GM12878 (cell line): ENCODE results near the gene ANKRD13B. TPM values are rescaled to one million over a fixed set of nuclear protein-coding genes. Genes with fewer than 3 reads are reported as not detected.

ENCODE experiments used
- ATAC-seq: fragments of 200-7000 bp; cut with Tn5 transposase; 3 replicates; pipeline ENCODE4 v1.9.1; 2020; ENCODE audit warnings: mild to moderate bottlenecking, moderate library complexity
- BruUV-seq: library from RNA; stranded (reverse); fragments of 400-500 nt; replicated peaks from 2 replicates; lab custom pipeline; 2021; lab: Mats Ljungman, UMichigan
- CTCF ChIA-PET: fragments of 300-600 bp; sonication (Branson Sonifier 250); formaldehyde crosslinking; extraction: SDS; loops from one replicate; lab custom pipeline; 2021; ENCODE audit warnings: inconsistent platforms; lab: Yijun Ruan, JAX
- POLR2A ChIA-PET: fragments of 350-600 bp; formaldehyde crosslinking; extraction: SDS; loops from one replicate; lab custom pipeline; 2021; ENCODE audit warnings: inconsistent platforms; lab: Charles Lee
- RAD21 ChIA-PET: fragments of 300-600 bp; sonication (Branson Sonifier 250); formaldehyde crosslinking; loops from one replicate; lab custom pipeline; 2023; ENCODE audit warnings: antibody characterized with exemption; ENCODE audit not compliant: unreplicated experiment; lab: Charles Lee
- SMC1A ChIA-PET: fragments of 300-600 bp; sonication (Branson Sonifier 250); formaldehyde crosslinking; loops from one replicate; lab custom pipeline; 2023; ENCODE audit not compliant: unreplicated experiment, uncharacterized antibody; lab: Charles Lee
- DNase-seq: peaks from one replicate; pipeline ENCODE4 v3.0.0-alpha.2; 2011; ENCODE audit warnings: low read depth, low spot score
- FAIRE-seq: peaks from 3 replicates; lab custom pipeline; 2011; peaks lifted over from hg19 to GRCh38; lab: Jason Lieb, UNC
- H2AFZ ChIP-seq: 2 replicates; pipeline ENCODE4 v1.6.0; 2011; ENCODE audit warnings: low read depth, low read length, control low read depth; ENCODE audit not compliant: control insufficient read depth
- H3K27ac ChIP-seq: 2 replicates; pipeline ENCODE4 v1.5.1; 2011; ENCODE audit warnings: control low read depth; ENCODE audit not compliant: control insufficient read depth, insufficient read depth
- H3K27me3 ChIP-seq, 2 experiments: replicated peaks in 1 of 2; 2 replicates each; pipeline versions ENCODE4 v1.6.0 to v1.6.1; 2011; ENCODE audit warnings: low read length in 1 of 2; ENCODE audit not compliant: control insufficient read depth in 2 of 2, insufficient read depth in 2 of 2
- H3K36me3 ChIP-seq, 2 experiments: 2 replicates each; pipeline ENCODE4 v1.5.1; 2011; ENCODE audit warnings: low read length in 1 of 2; ENCODE audit not compliant: control insufficient read depth in 2 of 2, insufficient read depth in 2 of 2
- H3K4me1 ChIP-seq: 2 replicates; pipeline ENCODE4 v1.6.1; 2011; ENCODE audit warnings: mild to moderate bottlenecking, low read length, moderate library complexity, mixed read lengths; ENCODE audit not compliant: control insufficient read depth, insufficient read depth
- H3K4me2 ChIP-seq: 2 replicates; pipeline ENCODE4 v1.6.0; 2011; ENCODE audit warnings: control low read depth; ENCODE audit not compliant: control insufficient read depth, insufficient read depth
- H3K4me3 ChIP-seq: fragments of 200-600 bp; sonication (generic); 2 replicates; pipeline ENCODE4 v1.5.1; 2016
- H3K79me2 ChIP-seq: 2 replicates; pipeline ENCODE4 v1.6.0; 2011; ENCODE audit warnings: low read length; ENCODE audit not compliant: control insufficient read depth, insufficient read depth
- H3K9ac ChIP-seq: 2 replicates; pipeline ENCODE4 v1.8.0; 2011; ENCODE audit warnings: low read length, control low read depth, mixed read lengths; ENCODE audit not compliant: control insufficient read depth, insufficient read depth
- H3K9me3 ChIP-seq: replicated peaks from 3 replicates; pipeline ENCODE4 v1.5.1; 2011; ENCODE audit warnings: mild to moderate bottlenecking, low read length; ENCODE audit not compliant: control insufficient read depth, insufficient read depth
- H4K20me1 ChIP-seq: 2 replicates; pipeline ENCODE4 v1.6.0; 2011; ENCODE audit not compliant: control insufficient read depth, insufficient read depth
- ASH2L ChIP-seq: fragments of 300-600, 200-600 bp; sonication (generic); IDR thresholded peaks from 2 replicates; pipeline ENCODE4 v1.6.1; 2017; ENCODE audit warnings: low read depth, mild to moderate bottlenecking, borderline replicate concordance
- CEBPB ChIP-seq, 2 experiments: fragments of 150-350 bp in 1 of 2; IDR thresholded peaks; 2 replicates each; pipeline ENCODE4 v1.6.1; 2012 to 2014; ENCODE audit warnings: low read depth in 2 of 2, low read length in 2 of 2, borderline replicate concordance in 1 of 2, inconsistent platforms in 1 of 2
- FOXM1 ChIP-seq: IDR thresholded peaks from 2 replicates; pipeline ENCODE4 v1.6.1; 2012; ENCODE audit warnings: low read depth, mild to moderate bottlenecking, inconsistent platforms, low read length, moderate library complexity
- HCFC1 ChIP-seq: fragments of 150-350 bp; IDR thresholded peaks from 2 replicates; pipeline ENCODE4 v1.6.1; 2014; ENCODE audit warnings: low read length
- JUNB ChIP-seq: IDR thresholded peaks from 2 replicates; pipeline ENCODE4 v1.6.1; 2016; ENCODE audit warnings: antibody characterized with exemption, mild to moderate bottlenecking
- MEF2B ChIP-seq: fragments of 450-650 bp; IDR thresholded peaks from 2 replicates; pipeline ENCODE4 v1.6.1; 2018; ENCODE audit warnings: mild to moderate bottlenecking, moderate library complexity; ENCODE audit not compliant: partially characterized antibody, poor library complexity, severe bottlenecking
- RBBP5 ChIP-seq: fragments of 200-600 bp; sonication (generic); conservative IDR thresholded peaks from 2 replicates; pipeline ENCODE4 v1.6.1; 2016
- RUNX3 ChIP-seq: IDR thresholded peaks from 2 replicates; pipeline ENCODE4 v1.6.1; 2012; ENCODE audit warnings: low read length, inconsistent platforms
- SIN3A ChIP-seq: IDR thresholded peaks from 2 replicates; pipeline ENCODE4 v1.6.1; 2012; ENCODE audit warnings: low read depth, low read length, improper control_type of control experiment
- SREBF2 ChIP-seq: IDR thresholded peaks from 2 replicates; pipeline ENCODE4 v1.6.1; 2012; ENCODE audit warnings: mild to moderate bottlenecking, low read length
- STAT3 ChIP-seq: IDR thresholded peaks from 2 replicates; pipeline ENCODE4 v1.6.1; 2011; ENCODE audit warnings: low read depth, low read length, improper control_type of control experiment
- SUZ12 ChIP-seq: fragments of 200-600 bp; sonication (generic); IDR thresholded peaks from one replicate; pipeline ENCODE4 v1.6.1; 2018; ENCODE audit warnings: antibody characterized with exemption, mild to moderate bottlenecking; ENCODE audit not compliant: unreplicated experiment
- ZBTB11 ChIP-seq: fragments of 450-650 bp; formaldehyde crosslinking; IDR thresholded peaks from 2 replicates; pipeline ENCODE4 v1.5.0; 2022; ENCODE audit warnings: mild to moderate bottlenecking, missing genetic modification characterization
- WGBS: methylation state at CpG from one replicate; pipeline ENCODE4 v1.1.6; 2016; ENCODE audit warnings: low lambda C conversion rate; ENCODE audit not compliant: insufficient replicate concordance, insufficient coverage; ENCODE audit errors: missing lambda C conversion rate; 5-methylcytosine and 5-hydroxymethylcytosine counted together
- in situ Hi-C: fragments of 300-500 bp; cut with MboI; formaldehyde crosslinking; loops from 9 replicates; pipeline ENCODE4 v1.14.3; 2018; ENCODE audit warnings: mixed read lengths
- intact Hi-C: fragments of 100-400 bp; cut with micrococcal nuclease; formaldehyde crosslinking; loops from one replicate; pipeline ENCODE4 v1.14.2; 2022; ENCODE audit not compliant: unreplicated experiment
- polyA plus RNA-seq, 11 experiments: library from polyadenylated mRNA; depleted of rRNA in 4 of 11; unstranded in 6 of 11; stranded (reverse) in 5 of 11; fragments of >200 nt; fragmentation: Nextera tagmentation in 4 of 11; fragmentation: Illumina TruSeq in 1 of 11; extraction: Ambion mirVana in 4 of 11; extraction: Trizol in 1 of 11; gene quantifications; 1 replicate in 1 of 11; 2 replicates in 10 of 11; pipeline versions ENCODE4 v1.2.1 to v1.2.3, GENCODE V29; 2011 to 2016; ENCODE audit warnings: inconsistent platforms in 2 of 11, missing spikeins in 2 of 11, low read depth in 1 of 11
- total RNA-seq, 4 experiments: library from RNA; depleted of rRNA in 3 of 4; stranded (reverse); fragments of >200 nt in 3 of 4; fragmentation: Illumina TruSeq in 1 of 4; extraction: Trizol in 1 of 4; gene quantifications; 2 replicates each; pipeline versions ENCODE4 v1.2.1 to v1.2.3, GENCODE V29; 2013 to 2021
- TF ChIP-seq, protein P1 (sequence below): fragments of 450-650 bp; IDR thresholded peaks from 2 replicates; pipeline ENCODE4 v1.6.1; 2018; ENCODE audit warnings: borderline replicate concordance, mild to moderate bottlenecking; ENCODE audit not compliant: partially characterized antibody
- TF ChIP-seq, protein P2 (sequence below): IDR thresholded peaks from 2 replicates; pipeline ENCODE4 v1.6.1; 2012; ENCODE audit warnings: low read length, inconsistent platforms

The ANKRD13B gene
- total and polyA plus RNA-seq, 10 of the 15 experiments (the other 5 are each of a cell fraction or from before 2014, with no cell fraction given), result 0.18 to 15.0 (median 2.8) TPM

- H3K36me3 ChIP-seq, result peaks cover 6 to 26% of the 10 kb centered on the region in 2 experiments; a peak in 3 of 4 replicates
- H3K27ac ChIP-seq, result no peak overlapping the region
- ChIA-PET CTCF (interaction anchor here (1.1 to 6.6 kb wide), 7 partner anchors 15 to 290 kb away, joined by 3 to 112 read pairs (median 3); no protein-coding TSS in a partner anchor), POLR2A (no interaction called here), SMC1A (interaction anchor here (0.5 to 9.0 kb wide), 7 partner anchors 43 to 377 kb away, joined by 3 to 94 read pairs (median 3); no protein-coding TSS in a partner anchor), RAD21 (interaction anchor here (1.2 to 8.9 kb wide), 4 partner anchors 58 to 290 kb away, joined by 3 to 133 read pairs (median 22); partner anchors contain the start of gene SSH2)
- 98% methylated on average over 7 of the region's 7 CpGs for WGBS
- no peaks in the 10 kb centered on the region for H4K20me1 ChIP-seq
- ATAC-seq (no peak), FAIRE-seq (no peak), DNase-seq (no peak)
- H3K4me2 ChIP-seq, result no peak overlapping the region
- no peaks in the 10 kb centered on the region for H3K79me2 ChIP-seq
- H2AFZ ChIP-seq, result no peak overlapping the region
- H3K4me3 ChIP-seq, result no peak overlapping the region
- in situ Hi-C loops (loop anchor here (5.0 kb wide), 1 partner anchor 136 kb away; no protein-coding TSS in a partner anchor), intact Hi-C loops (no loop called here)
- BruUV-seq, result no TSS peak
- TF ChIP-seq MEF2B (no peak), FOXM1 (no peak), HCFC1 (no peak), SUZ12 (no peak), CEBPB (IDR thresholded peaks at IDR 0.05; ENCODE audit: borderline replicate concordance in 1 of 2, low read depth in 2 of 2, low read length in 2 of 2) (no peak), JUNB (no peak), SREBF2 (no peak), STAT3 (no peak), ASH2L (no peak), SIN3A (no peak), ZBTB11 (CRISPR knock-in tag) (no peak), RBBP5 (no peak), RUNX3 (no peak)
- TF ChIP-seq, protein P1, sequence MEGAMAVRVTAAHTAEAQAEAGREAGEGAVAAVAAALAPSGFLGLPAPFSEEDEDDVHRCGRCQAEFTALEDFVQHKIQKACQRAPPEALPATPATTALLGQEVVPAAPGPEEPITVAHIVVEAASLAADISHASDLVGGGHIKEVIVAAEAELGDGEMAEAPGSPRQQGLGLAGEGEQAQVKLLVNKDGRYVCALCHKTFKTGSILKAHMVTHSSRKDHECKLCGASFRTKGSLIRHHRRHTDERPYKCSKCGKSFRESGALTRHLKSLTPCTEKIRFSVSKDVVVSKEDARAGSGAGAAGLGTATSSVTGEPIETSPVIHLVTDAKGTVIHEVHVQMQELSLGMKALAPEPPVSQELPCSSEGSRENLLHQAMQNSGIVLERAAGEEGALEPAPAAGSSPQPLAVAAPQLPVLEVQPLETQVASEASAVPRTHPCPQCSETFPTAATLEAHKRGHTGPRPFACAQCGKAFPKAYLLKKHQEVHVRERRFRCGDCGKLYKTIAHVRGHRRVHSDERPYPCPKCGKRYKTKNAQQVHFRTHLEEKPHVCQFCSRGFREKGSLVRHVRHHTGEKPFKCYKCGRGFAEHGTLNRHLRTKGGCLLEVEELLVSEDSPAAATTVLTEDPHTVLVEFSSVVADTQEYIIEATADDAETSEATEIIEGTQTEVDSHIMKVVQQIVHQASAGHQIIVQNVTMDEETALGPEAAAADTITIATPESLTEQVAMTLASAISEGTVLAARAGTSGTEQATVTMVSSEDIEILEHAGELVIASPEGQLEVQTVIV, result no peak
- TF ChIP-seq, protein P2, sequence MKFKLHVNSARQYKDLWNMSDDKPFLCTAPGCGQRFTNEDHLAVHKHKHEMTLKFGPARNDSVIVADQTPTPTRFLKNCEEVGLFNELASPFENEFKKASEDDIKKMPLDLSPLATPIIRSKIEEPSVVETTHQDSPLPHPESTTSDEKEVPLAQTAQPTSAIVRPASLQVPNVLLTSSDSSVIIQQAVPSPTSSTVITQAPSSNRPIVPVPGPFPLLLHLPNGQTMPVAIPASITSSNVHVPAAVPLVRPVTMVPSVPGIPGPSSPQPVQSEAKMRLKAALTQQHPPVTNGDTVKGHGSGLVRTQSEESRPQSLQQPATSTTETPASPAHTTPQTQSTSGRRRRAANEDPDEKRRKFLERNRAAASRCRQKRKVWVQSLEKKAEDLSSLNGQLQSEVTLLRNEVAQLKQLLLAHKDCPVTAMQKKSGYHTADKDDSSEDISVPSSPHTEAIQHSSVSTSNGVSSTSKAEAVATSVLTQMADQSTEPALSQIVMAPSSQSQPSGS, result no peak
- H3K4me1 ChIP-seq, result peaks cover 3% of the 10 kb centered on the region
- no peaks in the 10 kb centered on the region for H3K9me3 ChIP-seq
- no peaks in the 10 kb centered on the region for H3K27me3 ChIP-seq
- no peak overlapping the region for H3K9ac ChIP-seq
These were observed 48.2 kb downstream of the ANKRD13B start for GRCh38 chr17:29640981-29641642.
